HG03469 (cell line): Measurements from ENCODE around the gene NLK.
"Not testable (repeated sequence)": the region's sequence is repeated elsewhere in the genome, so short reads cannot be mapped to it uniquely, and the experiment has no call there.

Experiments
- ATAC-seq: cut with Tn5 transposase; IDR thresholded peaks from one replicate; pipeline ENCODE4 v1.9.1; 2021; ENCODE audit warnings: mild to moderate bottlenecking, moderate library complexity, moderate number of reproducible peaks; ENCODE audit not compliant: unreplicated experiment

The NLK gene

GRCh38 chr17:28227316-28228108 is 185.0 kb downstream of the NLK start:
- ATAC-seq, result no peak

GRCh38 chr17:28228109-28228840 is 185.8 kb downstream of the NLK start:
- no peak for ATAC-seq

- ATAC-seq, result no peak
Observed at GRCh38 chr17:28228986-28229729, 186.7 kb downstream of the NLK start.

- no peak for ATAC-seq
Observed at GRCh38 chr17:28230011-28230410, 187.5 kb downstream of the NLK start.

GRCh38 chr17:28230607-28231006 is 188.1 kb downstream of the NLK start:
- ATAC-seq, result not testable (repeated sequence)

GRCh38 chr17:28231624-28232023 is 189.1 kb downstream of the NLK start:
- ATAC-seq, result not testable (repeated sequence)

GRCh38 chr17:28232966-28233870 is 190.7 kb downstream of the NLK start:
- not testable (repeated sequence) for ATAC-seq

GRCh38 chr17:28233872-28234856 is 191.7 kb downstream of the NLK start:
- ATAC-seq, result not testable (repeated sequence)

- ATAC-seq, result not testable (repeated sequence)
Observed at GRCh38 chr17:28235066-28235700, 192.7 kb downstream of the NLK start.

- not testable (repeated sequence) for ATAC-seq
Observed at GRCh38 chr17:28236033-28236653, 193.7 kb downstream of the NLK start.

- not testable (repeated sequence) for ATAC-seq
Observed at GRCh38 chr17:28238547-28239270, 196.2 kb downstream of the NLK start.

GRCh38 chr17:28239271-28239624 is 196.8 kb downstream of the NLK start:
- ATAC-seq, result no peak

GRCh38 chr17:28240688-28241340 is 198.3 kb downstream of the NLK start:
- ATAC-seq, result no peak

- ATAC-seq, result no peak
Observed at GRCh38 chr17:28242791-28243190, 200.3 kb downstream of the NLK start.

- ATAC-seq, result not testable (repeated sequence)
Observed at GRCh38 chr17:28243268-28243667, 200.8 kb downstream of the NLK start.

GRCh38 chr17:28244446-28244845 is 202.0 kb downstream of the NLK start:
- no peak for ATAC-seq
